Measurements from ENCODE around the gene CRB1. TPM values are rescaled to one million over a fixed set of nuclear protein-coding genes. Genes with fewer than 3 reads are reported as not detected.

The CRB1 gene
- polyA plus RNA-seq, 1 donor (not counting 4 experiments of a cell fraction or from before 2014, with no cell fraction given): 0.04 TPM

DNA sequence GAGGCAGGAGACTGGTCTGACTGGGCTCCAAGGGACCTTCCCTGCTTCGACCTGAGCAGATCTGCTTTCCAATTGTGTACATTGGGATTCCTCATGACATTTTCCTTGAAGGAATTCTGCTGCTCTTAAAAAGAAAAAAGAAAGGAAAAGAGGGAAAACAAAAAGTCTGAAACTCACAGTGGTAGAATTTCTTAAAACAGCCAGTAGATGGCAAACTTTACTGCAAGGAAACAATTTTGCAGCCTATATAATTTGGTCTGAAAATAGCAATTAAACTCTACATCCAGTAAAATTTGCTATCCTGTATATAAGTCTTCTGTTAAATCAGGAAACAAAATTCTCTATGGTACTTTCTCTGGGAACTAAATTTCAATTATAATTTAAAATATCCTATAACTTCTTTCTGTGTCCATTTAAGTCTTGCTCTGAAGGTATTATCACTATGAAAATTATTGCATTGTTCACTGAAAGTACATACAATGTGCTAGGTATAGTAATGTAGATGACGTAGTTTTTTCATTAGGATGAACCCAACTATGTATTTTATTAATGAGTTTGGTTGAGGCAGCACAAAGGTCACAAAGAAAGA lies 59.8 kb downstream of the CRB1 start:
- Histone ChIP-seq H3K36me3 (ENCODE audit: control insufficient read depth in 2 of 2, extremely low read depth in 1 of 2, insufficient read depth in 2 of 2, low read length in 2 of 2) (no peaks in the 10 kb centered on the region), H3K4me2 (ENCODE audit: control insufficient read depth, extremely low read depth, insufficient read depth, low read depth, low read length) (no peak overlapping the region), H3K4me3 (ENCODE audit: control insufficient read depth in 2 of 3, extremely low read depth in 1 of 3, insufficient read depth in 2 of 3, low read depth in 1 of 3, low read length in 3 of 3) (no peak overlapping the region), H3K79me2 (ENCODE audit: control insufficient read depth, insufficient read depth, low read length) (no peaks in the 10 kb centered on the region), H3K4me1 (ENCODE audit: control insufficient read depth, extremely low read depth, insufficient read depth, low read length) (no peaks in the 10 kb centered on the region), H3K27me3 (ENCODE audit: control insufficient read depth, extremely low read depth, insufficient read depth, low read length) (no peaks in the 10 kb centered on the region), H4K20me1 (ENCODE audit: control insufficient read depth, extremely low read depth, insufficient read depth, low read length) (no peaks in the 10 kb centered on the region), H3K9me1 (ENCODE audit: control insufficient read depth, extremely low read depth, insufficient read depth, low read length) (no peaks in the 10 kb centered on the region), H2AFZ (ENCODE audit: control insufficient read depth, low read length) (no peak overlapping the region), H3K9me3 (ENCODE audit: control insufficient read depth, low read depth, low read length) (no peaks in the 10 kb centered on the region), H3K27ac (ENCODE audit: control insufficient read depth, insufficient read depth, low read length) (no peak overlapping the region), H3K9ac (ENCODE audit: control insufficient read depth, extremely low read depth, insufficient read depth, low read length) (no peak overlapping the region)
- TF ChIP-seq EZH2 (IDR thresholded peaks at IDR 0.05; ENCODE audit: low read length): no peak
- TF ChIP-seq, protein P1, sequence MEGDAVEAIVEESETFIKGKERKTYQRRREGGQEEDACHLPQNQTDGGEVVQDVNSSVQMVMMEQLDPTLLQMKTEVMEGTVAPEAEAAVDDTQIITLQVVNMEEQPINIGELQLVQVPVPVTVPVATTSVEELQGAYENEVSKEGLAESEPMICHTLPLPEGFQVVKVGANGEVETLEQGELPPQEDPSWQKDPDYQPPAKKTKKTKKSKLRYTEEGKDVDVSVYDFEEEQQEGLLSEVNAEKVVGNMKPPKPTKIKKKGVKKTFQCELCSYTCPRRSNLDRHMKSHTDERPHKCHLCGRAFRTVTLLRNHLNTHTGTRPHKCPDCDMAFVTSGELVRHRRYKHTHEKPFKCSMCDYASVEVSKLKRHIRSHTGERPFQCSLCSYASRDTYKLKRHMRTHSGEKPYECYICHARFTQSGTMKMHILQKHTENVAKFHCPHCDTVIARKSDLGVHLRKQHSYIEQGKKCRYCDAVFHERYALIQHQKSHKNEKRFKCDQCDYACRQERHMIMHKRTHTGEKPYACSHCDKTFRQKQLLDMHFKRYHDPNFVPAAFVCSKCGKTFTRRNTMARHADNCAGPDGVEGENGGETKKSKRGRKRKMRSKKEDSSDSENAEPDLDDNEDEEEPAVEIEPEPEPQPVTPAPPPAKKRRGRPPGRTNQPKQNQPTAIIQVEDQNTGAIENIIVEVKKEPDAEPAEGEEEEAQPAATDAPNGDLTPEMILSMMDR (optimal IDR thresholded peaks at IDR 0.05 in 1 of 3, IDR thresholded peaks at IDR 0.05 in 1 of 3, conservative IDR thresholded peaks at IDR 0.05 in 1 of 3; ENCODE audit: extremely low read depth in 1 of 3, insufficient read depth in 2 of 3, low read length in 3 of 3): peak in 2 of 3 experiments; percentile 42 to 46
- FAIRE-seq: no peak
- no peak for DNase-seq (ENCODE audit: low read depth, low spot score)
- dilution Hi-C loops (cut with MboI; ENCODE audit: extremely low pct_ligation_motif_present, low sequenced_read_pairs): no loop called here

DNA sequence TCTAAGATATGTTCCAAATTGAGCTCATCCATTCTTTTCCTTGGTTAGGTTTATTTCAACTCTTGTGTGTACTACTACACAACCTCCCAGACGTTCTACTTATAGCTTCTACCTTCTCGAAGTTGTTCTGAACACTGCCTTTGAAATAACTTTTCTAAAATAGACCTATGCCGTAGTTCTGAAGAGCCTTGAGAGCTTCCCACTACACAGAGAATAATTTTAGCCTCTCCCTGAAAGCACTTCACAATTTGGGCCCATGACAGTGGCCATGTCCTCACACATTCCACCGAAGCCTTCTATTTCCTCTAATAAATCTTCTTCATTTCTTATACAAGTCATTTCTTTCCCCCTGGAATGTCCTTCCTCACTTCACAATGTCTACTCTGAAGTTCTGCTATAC lies 62.2 kb downstream of the CRB1 start:
- no peak for TF ChIP-seq EZH2 (IDR thresholded peaks at IDR 0.05; ENCODE audit: low read length)
- TF ChIP-seq, protein P1 (optimal IDR thresholded peaks at IDR 0.05 in 1 of 3, IDR thresholded peaks at IDR 0.05 in 1 of 3, conservative IDR thresholded peaks at IDR 0.05 in 1 of 3; ENCODE audit: extremely low read depth in 1 of 3, insufficient read depth in 2 of 3, low read length in 3 of 3): no peak
- FAIRE-seq (no peak), DNase-seq (ENCODE audit: low read depth, low spot score) (no peak)
- H3K4me1 ChIP-seq (ENCODE audit: control insufficient read depth, extremely low read depth, insufficient read depth, low read length): no peaks in the 10 kb centered on the region
- no peak overlapping the region for H3K27ac ChIP-seq (ENCODE audit: control insufficient read depth, insufficient read depth, low read length)
- H4K20me1 ChIP-seq (ENCODE audit: control insufficient read depth, extremely low read depth, insufficient read depth, low read length): no peaks in the 10 kb centered on the region
- H3K9me1 ChIP-seq (ENCODE audit: control insufficient read depth, extremely low read depth, insufficient read depth, low read length): no peaks in the 10 kb centered on the region
- H3K9me3 ChIP-seq (ENCODE audit: control insufficient read depth, low read depth, low read length): no peaks in the 10 kb centered on the region
- no peak overlapping the region for H3K4me2 ChIP-seq (ENCODE audit: control insufficient read depth, extremely low read depth, insufficient read depth, low read depth, low read length)
- dilution Hi-C loops (cut with MboI; ENCODE audit: extremely low pct_ligation_motif_present, low sequenced_read_pairs): no loop called here
- no peak overlapping the region for H2AFZ ChIP-seq (ENCODE audit: control insufficient read depth, low read length)
- H3K36me3 ChIP-seq (ENCODE audit: control insufficient read depth in 2 of 2, extremely low read depth in 1 of 2, insufficient read depth in 2 of 2, low read length in 2 of 2): no peaks in the 10 kb centered on the region
- no peaks in the 10 kb centered on the region for H3K27me3 ChIP-seq (ENCODE audit: control insufficient read depth, extremely low read depth, insufficient read depth, low read length)
- H3K9ac ChIP-seq (ENCODE audit: control insufficient read depth, extremely low read depth, insufficient read depth, low read length): no peak overlapping the region
- no peak overlapping the region for H3K4me3 ChIP-seq (ENCODE audit: control insufficient read depth in 2 of 3, extremely low read depth in 1 of 3, insufficient read depth in 2 of 3, low read depth in 1 of 3, low read length in 3 of 3)
- no peaks in the 10 kb centered on the region for H3K79me2 ChIP-seq (ENCODE audit: control insufficient read depth, insufficient read depth, low read length)

Data from keratinocyte (primary cell).